Non-pigmented ciliary epithelial cell (primary cell): ENCODE measurements around the gene RASD1.

Source experiments
- DNase-seq: peaks from one replicate; pipeline ENCODE4 v3.0.0-alpha.2; 2010; ENCODE audit warnings: low read depth

RASD1 gene

GRCh38 chr17:17526369-17526768 lies 30.2 kb upstream of the RASD1 start:
- DNase-seq: no peak

DNA sequence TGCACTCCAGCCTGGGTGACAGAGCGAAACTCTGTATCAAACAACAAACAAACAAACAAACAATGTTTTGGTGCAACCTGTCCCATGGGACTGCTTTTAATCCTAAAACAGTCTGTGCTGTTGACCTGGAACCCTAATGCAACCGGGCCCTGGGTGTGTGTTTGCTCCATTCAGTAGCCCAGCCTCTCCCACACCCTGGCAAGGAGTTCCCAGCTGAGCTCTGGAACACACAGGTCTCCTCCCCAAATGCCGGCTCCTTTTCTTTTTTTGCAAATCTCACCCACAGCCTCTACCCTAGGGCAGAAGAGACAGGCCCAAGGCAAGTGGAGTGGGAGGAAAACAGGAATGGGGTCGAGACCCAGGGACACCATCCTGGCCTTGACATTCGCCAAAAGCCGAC lies 29.8 kb upstream of the RASD1 start:
- DNase-seq: no peak

DNA sequence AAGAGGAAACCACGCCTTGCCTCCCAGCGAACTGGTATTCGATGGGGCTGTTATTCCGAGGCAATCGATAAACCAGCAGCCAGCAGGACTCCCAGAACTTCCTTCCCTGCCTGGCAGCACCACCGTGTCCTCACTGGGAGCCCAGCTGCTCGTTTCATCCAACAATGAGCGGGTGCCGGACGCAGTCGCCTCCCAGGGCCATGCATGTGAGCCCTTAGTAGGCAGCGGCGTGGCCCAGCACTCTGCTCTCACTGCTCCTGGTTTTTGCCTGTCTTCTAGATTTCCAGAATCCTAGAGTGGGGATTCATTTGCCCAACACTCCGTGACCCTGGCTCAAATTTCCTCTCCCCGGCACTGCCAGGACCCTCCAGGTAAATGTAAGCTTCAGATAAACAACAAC lies 29.1 kb upstream of the RASD1 start:
- no peak for DNase-seq

DNA sequence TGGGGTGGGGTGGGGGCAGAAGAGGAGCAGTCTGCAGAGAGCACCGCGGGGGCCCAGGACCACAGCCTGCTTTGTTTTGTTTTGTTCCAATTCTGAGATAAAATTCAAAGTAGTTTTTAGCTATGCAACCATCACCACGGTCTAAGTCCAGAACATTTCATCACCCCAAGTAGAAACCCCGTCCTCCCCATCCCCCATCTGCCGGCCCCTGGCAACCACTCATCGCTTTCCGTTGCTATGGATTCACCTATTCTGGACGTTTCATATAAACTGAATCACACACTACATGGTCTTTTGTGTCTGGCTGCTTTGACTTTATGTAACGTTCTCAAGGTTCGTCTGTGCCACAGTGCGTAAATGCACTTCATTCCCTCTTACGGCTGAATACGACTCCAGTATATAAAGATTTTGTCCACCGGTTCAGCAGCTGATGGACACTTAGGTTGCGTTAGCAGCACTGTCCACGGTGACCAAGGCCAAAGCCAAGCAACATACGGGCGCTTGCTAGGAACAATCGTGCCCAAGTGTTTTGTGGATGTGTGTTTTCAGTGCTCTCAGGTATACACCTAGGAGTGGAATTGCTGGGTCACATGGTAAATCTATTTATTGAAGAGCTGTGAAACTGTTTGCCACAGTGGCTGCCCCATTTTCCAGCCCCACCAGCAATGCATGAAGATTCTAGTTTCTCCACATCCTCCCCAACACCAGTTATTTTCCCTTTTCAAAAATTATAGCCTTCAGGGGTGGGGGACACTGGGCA lies 27.7 kb upstream of the RASD1 start:
- DNase-seq: no peak

GRCh38 chr17:17523001-17523730 lies 27.0 kb upstream of the RASD1 start:
- DNase-seq: no peak

DNA sequence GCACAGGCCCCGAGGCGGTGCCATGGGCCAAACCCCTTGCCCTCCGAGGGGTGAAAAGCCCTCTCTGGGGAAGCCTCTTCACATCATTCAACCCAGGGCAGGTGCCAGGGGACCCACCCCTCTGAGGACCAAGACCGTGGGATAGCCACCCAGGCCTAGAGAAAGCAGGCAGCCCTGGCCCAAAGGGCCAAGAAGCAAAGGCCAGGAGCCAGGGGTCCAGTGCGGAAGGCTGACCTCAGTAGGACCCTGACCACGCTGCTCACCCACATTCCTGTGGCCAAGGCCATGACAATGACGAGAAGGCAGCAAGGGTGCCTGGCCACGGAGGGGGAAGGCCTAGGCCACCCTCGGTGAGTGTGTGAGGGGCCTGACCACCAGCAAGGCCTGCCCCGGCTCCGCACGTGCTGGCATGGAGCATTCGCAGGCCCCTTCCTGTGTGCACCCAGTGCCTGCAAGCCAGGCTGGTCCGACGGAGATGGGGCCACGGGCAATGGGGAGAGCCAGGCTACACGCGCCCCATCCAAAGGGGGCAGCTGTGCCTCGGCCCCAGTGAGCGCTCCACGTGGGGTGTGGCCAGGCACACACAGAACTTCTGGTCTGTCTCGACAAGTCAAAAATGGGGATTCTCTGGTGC lies 24.5 kb upstream of the RASD1 start:
- DNase-seq: no peak

- no peak for DNase-seq
Measured at GRCh38 chr17:17519886-17520285, 23.7 kb upstream of the RASD1 start.

DNA sequence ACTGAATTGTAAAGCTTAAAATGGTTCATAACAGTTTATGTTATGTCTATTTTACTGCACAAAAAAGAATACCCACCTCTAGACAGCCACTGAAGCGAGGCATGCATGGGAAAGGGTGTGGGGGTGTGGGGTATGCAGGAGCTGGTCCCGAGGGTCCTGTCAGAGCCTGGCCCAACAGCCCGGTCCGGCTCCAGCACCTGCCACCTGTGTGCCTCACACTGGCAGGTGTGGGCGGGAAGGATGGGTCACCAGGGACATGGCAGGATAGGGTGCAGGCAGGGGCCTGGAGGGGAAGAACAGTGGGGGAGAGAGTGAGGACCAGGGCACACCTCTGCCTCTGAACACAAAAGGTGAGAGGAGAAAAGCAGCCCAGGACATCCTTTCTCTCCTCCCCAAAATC lies 22.8 kb upstream of the RASD1 start:
- no peak for DNase-seq

DNA sequence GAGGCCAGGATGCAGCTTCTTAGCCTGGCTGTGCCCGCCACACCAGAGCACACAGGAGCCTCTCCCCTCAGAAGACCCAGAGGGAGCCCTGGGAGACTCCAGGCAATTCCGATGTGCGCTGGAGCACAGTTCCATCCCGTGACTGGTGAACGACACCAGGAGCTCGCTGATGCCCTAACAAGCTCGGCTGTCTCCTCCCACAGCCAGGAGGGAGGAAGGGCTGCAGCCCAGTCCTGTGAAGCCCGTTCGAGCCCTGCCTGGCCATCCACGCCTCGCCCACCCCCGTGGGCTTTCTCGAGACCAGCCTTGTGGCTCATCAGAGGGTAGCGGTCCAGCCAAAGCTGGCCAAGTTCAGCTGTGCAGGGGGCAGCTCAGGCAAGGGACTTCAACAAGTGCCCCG lies 21.8 kb upstream of the RASD1 start:
- DNase-seq: no peak

- no peak for DNase-seq
Measured at GRCh38 chr17:17516941-17517720, 20.9 kb upstream of the RASD1 start.

GRCh38 chr17:17515934-17516930 lies 20.0 kb upstream of the RASD1 start:
- no peak for DNase-seq

DNA sequence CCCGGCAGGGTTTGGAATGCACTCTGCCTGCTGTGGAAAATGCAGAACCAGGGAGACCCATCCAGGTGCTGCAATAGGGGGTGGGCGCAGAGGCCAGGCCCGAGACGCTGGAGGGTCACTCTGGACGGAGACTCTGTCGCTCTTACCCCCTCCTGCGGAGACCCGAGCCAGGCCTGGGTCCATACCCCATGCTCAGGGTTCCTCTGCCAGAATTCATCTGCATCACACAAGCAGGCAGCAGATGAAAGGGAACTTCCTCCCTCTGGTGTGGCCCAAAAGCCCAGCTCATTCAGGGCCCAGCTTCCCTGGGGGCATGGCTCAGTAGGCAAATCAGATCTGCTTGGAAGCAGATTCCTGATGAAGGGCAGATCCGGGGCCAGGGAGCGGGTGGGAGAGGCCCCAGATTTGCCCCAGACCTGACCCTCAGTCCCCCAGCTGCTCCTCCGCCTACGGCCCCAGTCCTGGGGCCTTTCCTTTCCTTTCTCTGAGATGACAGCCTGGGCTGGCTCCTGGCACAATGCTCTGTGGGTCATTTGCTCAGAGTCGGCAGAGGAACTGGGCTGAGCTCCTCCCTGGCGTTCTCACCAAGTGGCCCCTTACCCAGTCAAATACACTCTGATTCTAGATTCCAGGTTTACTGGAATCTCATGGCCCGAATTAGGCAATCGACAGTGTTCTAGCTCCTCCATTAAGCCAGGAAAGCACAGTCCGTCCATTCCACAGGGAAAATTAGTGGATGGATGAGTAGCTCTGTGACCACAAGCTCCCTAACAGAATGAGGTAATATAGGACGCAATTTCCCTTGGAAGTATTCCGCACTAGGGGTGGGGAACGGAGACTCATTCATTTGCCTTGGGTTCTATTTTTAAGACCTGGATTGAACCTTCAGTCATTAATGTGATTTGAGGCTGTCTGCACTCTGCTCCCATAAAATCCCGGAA lies 19.1 kb upstream of the RASD1 start:
- peak; percentile 73 for DNase-seq

DNA sequence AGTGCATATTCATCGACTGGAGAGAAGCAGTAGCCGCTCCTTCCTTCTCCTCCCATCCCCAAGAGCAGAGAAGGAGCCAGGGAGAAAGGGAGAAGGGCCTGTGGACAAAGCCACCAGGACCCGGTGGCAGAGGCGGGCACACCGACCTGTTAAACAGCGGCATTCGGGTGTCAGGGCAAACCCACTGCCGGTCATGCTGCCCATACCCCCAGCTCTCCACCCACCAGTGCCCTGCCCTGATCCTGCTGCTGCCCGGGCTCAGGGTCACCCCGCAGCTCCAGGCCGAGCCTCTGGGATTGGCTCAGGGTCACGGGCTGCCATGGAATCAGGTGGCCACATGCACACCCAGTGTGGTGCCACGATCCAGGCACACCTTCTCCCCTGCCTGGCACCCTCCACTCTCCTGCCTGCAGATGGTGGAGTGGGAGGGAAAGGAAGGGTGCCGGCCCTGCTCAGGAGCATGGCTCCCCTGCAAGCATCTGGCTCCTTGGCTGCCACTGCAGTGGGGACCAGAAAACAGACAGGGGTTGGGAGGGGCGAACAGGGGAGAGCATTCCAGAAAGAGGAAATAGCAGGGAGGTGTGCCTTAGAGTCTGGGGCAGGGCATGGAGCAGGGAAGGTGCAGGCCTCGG lies 18.3 kb upstream of the RASD1 start:
- no peak for DNase-seq

GRCh38 chr17:17513626-17514025 lies 17.4 kb upstream of the RASD1 start:
- no peak for DNase-seq

- no peak for DNase-seq
Measured at GRCh38 chr17:17512866-17513265, 16.7 kb upstream of the RASD1 start.

DNA sequence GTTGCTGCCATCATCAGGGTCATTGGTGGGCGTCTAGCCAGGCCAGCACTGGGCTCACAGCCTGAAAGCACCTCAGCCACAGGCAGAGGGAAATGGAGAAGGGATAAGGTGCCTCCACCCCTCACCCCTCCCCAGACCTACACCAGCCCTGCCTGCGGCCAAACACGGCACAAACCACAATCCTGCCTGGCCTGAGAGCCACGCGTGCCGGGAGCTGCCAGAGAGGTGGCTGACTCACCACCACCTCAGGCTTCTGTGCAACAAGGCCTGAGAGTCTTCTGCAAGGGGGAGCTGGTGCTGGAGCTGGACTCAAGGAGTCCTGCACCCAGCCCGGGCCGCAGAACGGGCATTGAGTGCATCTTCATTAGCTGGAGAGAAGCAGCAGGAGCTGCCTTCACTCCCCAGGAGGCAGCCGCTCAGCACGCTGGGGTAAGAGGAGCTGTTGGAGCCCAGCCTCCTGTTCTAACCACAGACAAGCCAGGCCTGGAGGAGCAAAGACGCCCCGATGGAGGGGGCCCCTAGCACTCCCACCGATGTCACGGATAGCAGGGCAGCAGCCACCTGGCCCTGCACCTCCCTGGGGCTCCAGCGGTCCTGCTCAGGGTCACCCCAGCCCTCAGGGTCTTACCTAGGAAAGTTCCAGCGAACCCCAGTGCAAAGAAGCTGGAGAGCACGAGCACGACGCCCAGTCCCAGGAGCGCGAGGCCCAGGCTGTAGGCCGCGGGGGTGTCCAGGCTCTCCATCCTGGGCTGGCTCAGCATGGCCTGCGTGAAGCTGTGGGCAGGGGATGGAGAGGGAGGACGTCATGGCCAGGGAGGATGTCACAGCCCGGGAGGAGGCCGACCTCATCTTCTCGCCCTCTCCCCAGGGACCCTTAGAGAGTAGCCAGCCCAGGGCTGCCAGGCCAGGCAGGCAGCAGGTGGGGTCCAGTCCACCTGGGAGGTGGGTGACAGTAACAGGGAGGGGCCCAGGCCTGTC lies 16.0 kb upstream of the RASD1 start:
- peak; percentile 60 for DNase-seq

GRCh38 chr17:17511293-17511741 lies 15.1 kb upstream of the RASD1 start:
- DNase-seq: no peak
